Mesothelial cell of epicardium (in vitro differentiated cells): ENCODE measurements around the gene LINC01488. TPM values are rescaled to one million over a fixed set of nuclear protein-coding genes. Genes with fewer than 3 reads are reported as not detected.

Experiments used
- DNase-seq, 2 experiments: peaks; one replicate each; pipeline ENCODE4 v3.0.0; 2021; ENCODE audit warnings: low spot score in 2 of 2; ENCODE audit not compliant: unreplicated experiment in 2 of 2
- H3K27ac Mint-ChIP-seq: 2 replicates; pipeline ENCODE4 v1.8.0; 2021; ENCODE audit warnings: mixed read lengths
- H3K27me3 Mint-ChIP-seq: 2 replicates; pipeline ENCODE4 v1.8.0; 2021; ENCODE audit warnings: low read depth, mixed read lengths
- H3K36me3 Mint-ChIP-seq: 2 replicates; pipeline ENCODE4 v1.8.0; 2021; ENCODE audit warnings: mixed read lengths
- H3K4me1 Mint-ChIP-seq: 2 replicates; pipeline ENCODE4 v1.8.0; 2021; ENCODE audit warnings: mixed read lengths
- H3K4me3 Mint-ChIP-seq: 2 replicates; pipeline ENCODE4 v1.8.0; 2021; ENCODE audit warnings: mild to moderate bottlenecking, moderate library complexity, mixed read lengths
- H3K9me3 Mint-ChIP-seq: 2 replicates; pipeline ENCODE4 v1.8.0; 2021; ENCODE audit warnings: mixed read lengths
- CTCF ChIP-seq: fragments of 200-600 bp; sonication (generic); IDR thresholded peaks from one replicate; pipeline ENCODE4 v1.5.0; 2021; ENCODE audit warnings: antibody characterized with exemption; ENCODE audit not compliant: unreplicated experiment
- total RNA-seq: library from RNA; stranded (reverse); gene quantifications from 3 replicates; pipeline ENCODE4 v1.2.1, GENCODE V29; 2021

Gene LINC01488
- total RNA-seq, 1 donor from 2014 or later, result not detected

DNA sequence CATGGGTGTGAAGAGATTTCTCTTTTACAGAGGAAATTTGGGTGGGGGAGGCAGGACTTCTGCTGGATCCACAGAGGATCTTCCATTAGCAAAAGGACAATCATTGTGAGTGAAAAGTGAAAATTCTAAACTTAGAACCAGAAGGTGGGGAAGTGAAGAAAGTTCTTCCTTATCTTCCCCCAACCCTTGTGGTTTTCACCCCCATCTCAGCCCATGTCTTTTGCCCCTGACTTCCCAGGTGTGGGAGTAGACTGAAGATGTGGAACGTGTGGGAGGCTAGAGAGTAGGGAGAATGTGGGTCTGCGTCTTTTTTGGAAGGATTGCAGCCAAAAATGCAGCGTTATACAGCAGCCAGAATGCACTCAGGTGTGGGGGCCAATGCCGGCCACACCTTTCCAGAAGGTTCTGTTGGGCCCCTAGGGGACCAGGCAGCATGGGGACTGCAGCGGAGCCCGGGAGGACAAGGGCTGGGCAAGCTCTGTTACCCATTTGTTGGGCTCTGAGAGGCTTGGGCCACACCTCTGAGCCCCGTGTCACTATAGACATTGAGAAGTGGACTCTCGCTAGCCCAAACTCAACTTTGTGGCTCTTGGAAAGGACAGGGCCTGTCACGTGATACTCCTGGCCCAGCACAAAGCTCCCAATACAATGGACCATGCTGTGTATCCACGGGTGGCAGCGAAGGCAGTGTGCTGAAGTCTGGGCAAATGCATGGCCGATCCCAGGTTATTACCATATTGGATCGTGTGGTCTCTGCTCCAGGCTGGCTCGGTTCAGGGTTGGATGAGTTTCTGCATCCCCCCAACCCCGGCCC is 32.8 kb upstream of the LINC01488 start:
- H3K27me3 Mint-ChIP-seq, result no peaks in the 10 kb centered on the region
- no peaks in the 10 kb centered on the region for H3K36me3 Mint-ChIP-seq
- H3K4me3 Mint-ChIP-seq, result no peak overlapping the region
- H3K27ac Mint-ChIP-seq, result no peak overlapping the region
- no peak for TF ChIP-seq CTCF
- H3K9me3 Mint-ChIP-seq, result no peaks in the 10 kb centered on the region
- H3K4me1 Mint-ChIP-seq, result peaks cover 28% of the 10 kb centered on the region
- no peak for DNase-seq

GRCh38 chr11:69449320-69450063 is 32.0 kb upstream of the LINC01488 start:
- DNase-seq, result no peak
- no peak overlapping the region for H3K4me3 Mint-ChIP-seq

DNA sequence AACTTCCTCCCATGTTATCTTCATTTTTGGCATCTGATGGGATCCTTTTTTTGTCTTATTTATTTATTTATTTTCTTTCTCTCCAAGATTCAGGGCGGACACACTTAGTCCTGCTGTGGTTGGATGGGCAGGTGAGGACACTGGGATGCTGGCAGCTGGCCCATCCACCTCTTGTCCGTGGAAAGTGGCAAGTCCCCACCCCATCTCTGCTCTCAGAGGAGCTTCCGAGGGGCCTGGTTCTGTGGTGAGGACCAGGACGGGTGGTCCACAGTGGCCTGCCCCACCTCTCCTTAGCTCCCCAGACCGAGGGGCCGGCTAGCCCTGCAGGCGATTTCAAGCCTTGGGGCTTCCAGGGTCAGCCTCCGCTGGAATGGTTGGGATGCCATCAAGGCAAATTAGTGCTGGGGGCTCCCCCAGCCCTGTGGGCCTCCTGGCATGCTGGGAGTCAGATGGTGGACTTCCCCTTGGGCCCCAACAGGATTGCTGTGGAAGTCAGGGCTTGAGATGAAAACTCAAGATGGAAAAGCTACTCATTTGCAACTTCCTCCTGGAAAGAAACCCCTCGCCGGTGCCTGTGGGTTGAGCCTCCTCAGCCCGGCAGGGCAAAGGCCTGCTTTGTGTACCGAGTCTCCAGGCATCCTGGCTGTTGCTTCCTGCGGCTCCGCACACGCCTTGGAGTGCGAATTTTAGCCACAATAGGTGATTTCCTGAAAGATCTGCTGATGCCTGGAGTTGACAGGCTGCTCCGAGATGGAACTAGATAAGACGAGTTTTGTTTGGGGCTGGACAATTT is 31.2 kb upstream of the LINC01488 start:
- Mint-ChIP-seq H3K4me3 (no peak overlapping the region), H3K9me3 (no peaks in the 10 kb centered on the region), H3K27me3 (no peaks in the 10 kb centered on the region), H3K4me1 (peaks cover 16% of the 10 kb centered on the region), H3K36me3 (no peaks in the 10 kb centered on the region), H3K27ac (no peak overlapping the region)
- DNase-seq, result no peak
- no peak for TF ChIP-seq CTCF

More at GRCh38 chr11:69449320-69450063, 32.0 kb upstream of the LINC01488 start:
- H3K4me1 Mint-ChIP-seq, result peaks cover 20% of the 10 kb centered on the region
- no peak overlapping the region for H3K27ac Mint-ChIP-seq
- no peak for TF ChIP-seq CTCF
- no peaks in the 10 kb centered on the region for H3K27me3 Mint-ChIP-seq
- no peaks in the 10 kb centered on the region for H3K9me3 Mint-ChIP-seq
- no peaks in the 10 kb centered on the region for H3K36me3 Mint-ChIP-seq

- Mint-ChIP-seq H3K4me3 (no peak overlapping the region), H3K27ac (no peak overlapping the region), H3K36me3 (no peaks in the 10 kb centered on the region), H3K9me3 (no peaks in the 10 kb centered on the region), H3K27me3 (no peaks in the 10 kb centered on the region), H3K4me1 (peaks cover 14% of the 10 kb centered on the region)
- TF ChIP-seq CTCF, result no peak
- no peak for DNase-seq
Measured at GRCh38 chr11:69450857-69451220, 30.6 kb upstream of the LINC01488 start.

DNA sequence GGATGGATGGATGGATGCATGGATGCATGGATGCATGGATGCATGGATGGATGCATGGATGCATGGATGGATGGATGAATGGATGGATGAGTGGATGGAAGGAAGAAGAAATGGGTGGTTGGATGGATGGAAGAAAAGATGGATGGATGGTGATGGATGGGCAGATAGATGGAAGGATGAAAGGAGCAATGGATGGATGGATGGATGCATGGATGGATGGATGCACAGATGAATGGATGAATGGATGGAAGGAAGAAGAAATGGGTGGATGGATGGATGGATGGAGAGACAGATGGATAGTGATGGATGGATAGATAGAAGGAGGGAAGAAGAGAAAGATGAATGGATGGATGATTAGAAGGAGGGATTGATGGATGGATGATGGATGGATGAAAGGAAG is 30.2 kb upstream of the LINC01488 start:
- H3K4me3 Mint-ChIP-seq, result no peak overlapping the region
- no peaks in the 10 kb centered on the region for H3K9me3 Mint-ChIP-seq
- no peaks in the 10 kb centered on the region for H3K27me3 Mint-ChIP-seq
- no peak for DNase-seq
- no peak overlapping the region for H3K27ac Mint-ChIP-seq
- no peak for TF ChIP-seq CTCF
- H3K4me1 Mint-ChIP-seq, result peaks cover 14% of the 10 kb centered on the region
- H3K36me3 Mint-ChIP-seq, result no peaks in the 10 kb centered on the region
